GM04503 (cell line): Measurements from ENCODE around the gene CA11.
"Not testable (repeated sequence)": the region's sequence is repeated elsewhere in the genome, so short reads cannot be mapped to it uniquely, and the experiment has no call there.

Experiments
- DNase-seq: peaks from one replicate; pipeline ENCODE4 v3.0.0-alpha.2; 2012; ENCODE audit warnings: low read depth

Gene CA11

DNA sequence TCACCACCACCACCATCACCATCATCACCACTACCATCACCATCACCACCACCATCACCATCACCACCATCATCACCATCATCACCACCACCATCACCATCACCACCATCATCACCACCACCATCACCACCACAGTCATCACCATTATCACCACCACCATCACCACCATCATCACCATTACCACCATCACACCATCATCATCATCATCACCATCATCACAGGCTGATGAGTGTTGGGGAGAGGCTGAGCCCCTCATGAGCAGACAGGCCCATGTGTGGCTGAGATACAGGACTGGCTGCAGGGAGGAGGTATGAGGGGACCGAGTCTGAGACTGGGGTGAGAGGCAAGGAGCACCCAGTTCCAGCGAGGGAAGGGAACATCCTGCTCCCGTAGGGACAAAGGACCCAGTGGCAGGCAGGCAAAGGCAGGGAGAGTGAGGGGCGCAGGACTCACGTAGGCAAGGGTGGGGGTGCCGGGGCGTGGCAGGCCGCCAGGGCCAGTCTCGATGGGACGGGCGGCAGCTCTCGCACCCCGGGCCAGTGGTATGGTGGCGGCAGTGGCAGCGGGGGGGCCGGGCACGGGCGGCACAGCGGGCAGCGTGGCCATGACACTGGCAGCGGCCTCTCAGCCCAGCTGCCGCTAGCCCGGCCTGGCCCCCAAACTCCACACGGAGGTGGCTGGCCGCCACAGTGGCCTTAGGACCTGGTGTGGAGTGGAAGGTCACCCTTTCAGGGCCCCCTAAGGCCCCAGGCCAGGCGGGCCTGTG lies 24.1 kb upstream of the CA11 start:
- no peak for DNase-seq

DNA sequence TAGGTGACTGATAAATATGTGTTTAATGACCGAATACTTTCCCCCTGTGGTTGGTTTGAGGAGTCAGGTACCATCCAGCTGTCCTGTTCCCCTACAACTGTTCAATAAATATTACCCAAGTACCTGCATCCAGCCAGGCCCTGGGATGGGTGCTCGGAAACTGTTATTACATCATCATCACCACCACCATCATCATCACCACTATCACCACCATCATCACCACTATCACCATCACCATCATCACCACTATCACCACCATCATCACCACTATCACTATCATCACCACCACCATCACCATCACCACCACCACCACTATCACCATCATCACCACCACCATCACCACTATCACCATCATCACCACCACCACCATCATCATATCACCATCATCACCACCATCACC lies 22.8 kb upstream of the CA11 start:
- DNase-seq = no peak

DNA sequence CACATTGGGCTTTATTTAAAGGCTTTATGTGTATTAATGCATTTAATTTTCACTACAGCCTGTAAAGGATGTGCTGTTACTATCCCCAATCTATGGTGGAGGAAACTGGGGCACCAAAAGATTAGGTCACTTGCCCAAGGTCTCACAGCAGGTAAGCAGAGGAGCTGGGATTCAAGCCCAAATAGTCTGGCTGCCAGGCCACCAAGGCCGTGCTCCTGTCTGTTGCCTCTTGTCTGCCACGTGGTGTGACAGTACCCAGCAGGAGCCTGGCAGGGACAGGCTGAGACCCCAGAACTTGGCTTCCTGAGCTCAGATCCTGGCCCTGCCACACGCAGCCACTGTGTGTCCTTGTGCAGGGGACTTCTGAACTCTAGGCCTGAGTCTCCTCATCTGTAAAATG lies 22.3 kb upstream of the CA11 start:
- DNase-seq = no peak

DNA sequence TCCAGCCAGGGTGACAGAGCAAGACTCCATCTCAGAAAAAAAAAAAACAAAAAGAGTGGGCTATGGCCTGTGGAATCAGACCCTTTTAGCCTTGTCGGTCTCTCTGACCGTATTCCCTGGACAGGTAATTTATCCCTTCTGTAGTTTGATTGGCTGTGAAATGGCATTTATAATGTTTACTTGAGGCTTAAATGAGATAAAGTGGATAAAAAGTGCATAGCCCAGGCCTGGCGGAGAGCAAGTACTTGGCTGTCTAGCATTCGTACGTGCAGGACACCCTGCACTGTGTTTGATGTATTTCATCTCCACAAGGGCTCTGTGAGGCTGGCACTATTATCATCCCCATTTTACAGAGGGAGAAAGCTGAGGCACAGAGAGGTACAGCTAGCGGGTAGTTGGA lies 19.8 kb upstream of the CA11 start:
- no peak for DNase-seq

DNA sequence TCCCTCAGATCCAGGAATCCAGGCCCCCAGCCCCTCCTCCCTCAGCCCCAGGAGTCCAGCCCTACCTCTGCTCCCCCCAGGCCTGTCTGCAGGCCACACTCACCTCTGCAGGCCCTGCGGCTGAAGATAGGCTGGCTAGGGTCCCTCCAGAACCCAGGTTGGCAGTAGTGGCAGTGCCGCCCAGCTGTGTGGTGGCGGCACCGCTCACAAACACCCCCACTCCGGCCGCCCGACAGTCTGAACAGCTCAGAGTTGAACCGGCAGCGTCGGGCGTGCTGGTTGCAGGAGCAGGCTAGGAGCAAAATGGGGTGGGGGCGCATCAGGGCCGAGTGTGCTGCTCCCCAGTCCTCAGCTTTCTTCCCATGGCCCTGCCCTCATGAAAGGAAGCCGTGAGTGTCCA lies 18.5 kb upstream of the CA11 start:
- no peak for DNase-seq

DNA sequence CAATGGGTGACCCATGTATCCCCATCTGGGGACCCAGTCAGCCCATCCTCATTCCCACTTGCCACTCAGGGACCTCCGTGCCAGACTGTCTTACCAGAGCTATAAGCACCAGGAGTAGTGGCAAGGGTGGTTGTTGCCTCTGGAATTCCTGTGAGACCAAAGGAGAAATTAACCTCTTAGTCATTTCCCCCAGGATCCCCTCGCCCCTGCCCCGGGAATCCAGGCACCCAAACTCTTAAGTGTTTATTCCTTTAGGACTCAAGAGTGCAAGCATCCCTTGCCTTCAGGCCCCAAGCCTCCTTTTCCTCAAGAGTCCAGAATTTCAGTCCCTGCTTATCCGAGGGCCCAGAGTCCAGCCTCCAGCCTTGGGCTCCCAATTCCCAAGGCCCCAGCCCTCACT lies 17.7 kb upstream of the CA11 start:
- DNase-seq = no peak

DNA sequence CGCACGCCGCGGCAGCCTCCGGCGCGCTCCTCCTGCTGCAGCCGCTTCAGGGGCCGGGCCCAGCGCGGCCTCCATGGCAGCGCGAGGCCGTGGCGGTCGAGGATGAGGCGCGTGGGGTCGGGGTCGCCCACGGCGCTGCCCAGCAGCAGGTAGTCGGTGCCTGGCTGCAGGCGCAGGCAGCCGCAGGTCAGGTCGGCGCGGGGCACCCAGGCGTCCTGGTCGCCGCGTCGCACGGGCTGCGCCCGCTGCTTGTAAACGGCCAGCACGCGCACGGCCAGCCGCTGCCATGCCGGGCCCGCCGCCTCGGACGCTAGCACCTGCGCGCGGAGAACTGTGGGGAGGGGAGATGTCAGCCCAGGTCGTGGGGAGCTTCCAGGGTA lies 15.7 kb upstream of the CA11 start:
- no peak for DNase-seq

DNA sequence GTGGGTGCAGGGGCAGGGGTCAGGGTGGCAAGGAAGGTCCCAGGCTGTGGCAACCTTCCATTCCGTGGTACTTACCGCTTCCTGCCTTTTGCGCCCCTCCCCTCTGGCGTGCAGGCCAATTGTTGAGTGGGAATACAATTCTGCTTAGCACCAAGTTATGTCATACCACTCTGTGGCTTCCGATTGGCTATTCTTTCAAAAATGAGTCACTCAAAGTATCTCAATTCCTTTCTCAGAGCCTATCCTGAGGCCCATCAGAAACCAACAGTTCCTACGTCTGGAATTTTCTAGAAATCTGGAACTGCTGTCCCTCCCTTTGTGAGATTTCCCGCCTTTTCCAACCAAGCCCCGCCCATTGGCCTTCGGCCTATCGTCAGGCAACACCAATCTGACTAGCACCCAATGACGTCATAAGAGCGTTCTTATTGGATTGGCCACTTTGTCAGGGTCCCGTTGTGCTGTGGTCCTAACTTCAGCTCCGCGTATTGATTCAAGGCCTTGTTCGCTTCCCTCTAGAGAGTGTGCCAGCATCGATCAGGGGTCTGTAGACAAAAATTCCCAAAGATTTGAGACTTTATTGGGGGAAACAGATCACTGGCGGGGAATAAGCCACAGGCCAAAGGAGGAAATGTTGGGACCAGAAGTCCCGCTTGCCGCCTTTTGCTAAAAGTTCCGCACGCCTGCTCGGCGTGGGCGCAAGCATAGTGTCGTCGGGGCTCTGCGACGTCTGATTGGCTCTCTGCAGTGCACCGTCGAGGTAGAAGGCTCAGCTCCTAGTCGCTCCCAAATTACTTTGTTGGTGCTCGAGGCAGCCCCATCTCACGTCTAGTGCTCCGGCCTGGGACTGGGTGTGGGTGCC lies 15.1 kb upstream of the CA11 start:
- DNase-seq = peak; percentile 61

DNA sequence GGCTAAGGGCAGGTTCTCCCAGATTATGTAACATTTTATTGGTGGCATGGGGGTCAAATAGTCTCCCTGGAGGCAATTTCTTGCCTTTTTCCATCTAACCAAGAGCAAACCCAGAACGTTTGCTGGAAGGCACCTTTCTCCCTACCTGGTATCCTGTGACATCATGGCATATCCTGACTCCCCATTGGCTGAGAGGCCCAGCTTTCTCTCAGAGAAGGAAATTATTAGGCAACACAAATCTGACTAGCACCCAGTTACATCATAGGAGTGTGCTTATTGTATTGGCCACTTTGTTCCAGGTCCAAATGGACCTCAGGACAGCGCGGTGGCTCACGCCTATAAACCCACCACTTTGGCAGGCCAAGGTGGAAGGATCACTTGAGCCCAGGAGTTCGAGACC lies 13.8 kb upstream of the CA11 start:
- no peak for DNase-seq

DNA sequence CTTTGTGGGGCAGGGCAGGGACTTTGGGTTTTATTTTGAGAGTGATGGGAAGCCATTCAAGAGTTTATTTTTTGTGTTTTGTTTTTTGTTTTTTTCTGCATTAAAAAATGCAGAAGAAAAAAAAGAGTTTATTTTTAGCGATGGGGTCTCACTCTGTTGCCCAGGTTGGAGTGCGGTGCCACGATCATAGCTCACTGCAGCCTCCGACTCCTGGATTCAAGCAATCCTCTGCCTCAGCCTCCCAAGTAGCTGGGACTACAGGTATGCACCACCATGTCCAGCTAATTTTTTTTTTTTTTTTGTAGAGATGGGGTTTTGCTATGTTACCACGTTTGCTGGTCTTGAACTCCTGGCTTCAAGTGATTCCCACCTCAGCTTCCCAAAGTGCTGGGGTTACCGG lies 12.5 kb upstream of the CA11 start:
- no peak for DNase-seq

DNA sequence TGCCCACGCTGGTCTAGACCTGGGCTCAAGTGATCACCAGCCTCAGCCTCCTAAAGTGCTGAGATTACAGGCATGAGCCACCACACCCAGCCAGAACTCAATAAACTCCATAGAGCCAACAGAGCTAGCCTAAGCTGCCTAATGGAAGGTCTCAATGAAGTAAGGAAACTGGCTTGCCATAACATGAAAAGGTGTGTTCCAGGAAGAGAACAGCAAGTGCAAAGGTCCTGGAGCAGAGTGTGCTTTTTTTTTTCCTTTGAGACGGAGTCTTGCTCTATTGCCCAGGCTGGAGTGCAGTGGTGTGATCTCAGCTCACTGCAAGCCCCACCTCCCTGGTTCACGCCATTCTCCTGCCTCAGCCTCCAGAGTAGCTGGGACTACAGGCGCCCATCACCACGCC lies 11.8 kb upstream of the CA11 start:
- DNase-seq = not testable (repeated sequence)

DNA sequence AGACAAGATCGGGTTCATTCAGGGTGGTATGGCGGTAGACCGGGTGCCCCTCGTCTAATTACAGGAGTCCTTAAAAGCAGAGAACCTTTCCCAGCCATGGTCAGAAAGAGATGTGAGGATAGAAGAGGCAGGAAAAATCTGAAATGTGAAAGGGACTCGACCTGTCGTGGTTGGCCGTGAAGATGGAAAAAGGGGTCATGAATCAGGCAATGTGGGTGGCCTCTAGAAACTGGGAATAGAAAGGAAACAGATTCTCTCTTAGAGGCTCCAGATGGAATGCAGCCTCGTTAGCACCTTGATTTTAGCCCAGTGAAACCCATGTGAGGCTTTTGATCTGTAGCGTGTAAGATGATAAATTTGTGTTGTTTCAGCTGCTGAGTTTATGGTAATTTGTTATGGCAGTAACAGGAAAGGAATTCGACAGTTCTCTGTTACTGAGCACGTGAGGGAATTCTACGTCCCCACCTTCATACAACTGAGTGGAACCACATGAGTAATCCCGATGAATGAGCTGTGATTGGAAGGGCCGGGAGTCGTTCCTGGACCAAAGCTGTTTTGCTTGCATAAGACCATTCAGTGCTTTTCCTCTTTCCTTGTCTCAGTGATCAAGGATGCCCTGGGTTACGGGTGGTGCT lies 11.0 kb upstream of the CA11 start:
- peak; percentile 93 for DNase-seq

DNA sequence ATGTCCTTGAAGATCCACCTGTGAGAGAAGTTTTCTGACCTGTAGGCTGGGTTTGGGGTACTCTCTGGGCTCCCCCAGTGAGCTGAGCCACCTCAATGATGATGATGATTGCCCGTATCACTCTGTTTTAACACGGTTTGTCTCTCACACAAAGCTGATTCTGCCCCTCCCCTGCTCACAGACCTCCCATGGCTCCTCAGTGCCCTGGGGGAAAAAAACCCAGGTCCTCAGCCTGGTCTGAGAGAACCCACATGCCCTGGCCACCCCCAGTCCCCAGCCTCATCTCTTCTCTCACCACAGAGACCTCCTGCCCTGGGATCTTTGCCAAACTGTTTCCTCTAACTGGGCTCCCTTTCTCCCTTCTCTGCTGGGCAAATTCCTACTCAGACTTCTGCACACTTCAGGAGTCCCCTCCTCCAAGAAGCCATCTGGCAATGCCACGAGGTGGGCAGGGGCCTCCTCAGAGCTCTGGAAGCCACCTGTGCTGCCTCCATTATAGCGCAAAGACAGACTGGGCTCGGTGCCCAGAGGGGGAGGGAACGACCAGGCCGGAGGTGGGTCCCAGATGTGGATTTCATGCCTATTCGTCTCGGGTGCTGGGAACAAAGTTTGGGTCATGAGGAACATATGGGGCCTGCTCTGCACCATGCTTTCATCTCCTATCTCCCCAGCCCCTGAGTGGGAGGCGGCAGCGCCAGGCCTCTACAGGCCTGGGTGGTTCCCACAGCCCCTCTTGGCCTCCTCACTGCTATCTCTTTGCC lies 8.5 kb upstream of the CA11 start:
- DNase-seq = no peak

DNA sequence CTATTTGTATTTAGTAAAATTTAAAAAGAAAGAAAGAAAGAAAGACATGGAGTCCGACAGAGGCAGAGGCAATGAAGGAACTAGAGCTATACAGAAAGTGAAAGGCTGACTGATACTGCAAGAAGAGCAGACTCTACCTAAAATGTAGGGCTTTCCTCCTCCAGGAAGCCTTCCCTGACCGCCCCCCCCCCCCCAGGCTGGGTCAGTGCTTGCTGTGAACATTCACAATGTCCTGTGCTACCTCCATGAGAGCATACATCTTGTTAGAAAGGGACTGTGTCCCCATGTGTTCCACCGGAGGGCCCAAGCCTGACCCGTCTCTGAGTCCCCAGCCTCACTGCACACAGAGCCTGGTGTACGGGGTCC lies 5.7 kb upstream of the CA11 start:
- DNase-seq = no peak

DNA sequence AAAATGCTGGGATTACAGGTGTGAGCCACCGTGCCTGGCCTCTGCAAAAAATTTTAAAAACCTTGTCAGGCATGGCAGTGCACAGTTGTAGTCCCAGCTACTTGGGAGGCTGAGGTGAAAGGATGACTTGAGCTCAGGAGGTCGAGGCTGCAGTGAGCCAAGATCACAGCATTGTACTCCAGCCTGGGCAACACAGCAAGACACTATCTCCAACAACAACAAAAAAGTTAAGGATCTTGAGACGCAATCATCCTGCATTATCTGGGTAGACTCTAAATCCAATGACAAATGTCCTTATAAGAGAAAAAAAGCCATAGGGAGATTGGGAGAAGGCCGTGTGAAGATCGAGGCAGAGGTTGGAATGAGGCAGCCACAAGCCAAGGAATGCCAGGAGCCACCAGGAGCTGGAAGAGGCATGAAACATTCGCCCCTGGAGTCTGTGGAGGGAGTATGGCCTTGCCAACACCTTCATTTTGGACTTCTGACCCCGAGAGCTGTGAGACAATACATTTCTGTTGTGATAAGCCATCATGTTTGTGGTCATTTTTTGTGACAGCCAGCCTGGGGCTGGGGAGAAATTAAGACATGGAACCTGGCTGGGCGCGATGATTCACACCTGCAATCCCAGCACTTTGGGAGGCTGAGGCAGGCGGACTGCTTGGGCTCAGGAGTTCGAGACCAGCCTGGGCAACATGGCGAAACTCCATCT lies 5.1 kb upstream of the CA11 start:
- no peak for DNase-seq

DNA sequence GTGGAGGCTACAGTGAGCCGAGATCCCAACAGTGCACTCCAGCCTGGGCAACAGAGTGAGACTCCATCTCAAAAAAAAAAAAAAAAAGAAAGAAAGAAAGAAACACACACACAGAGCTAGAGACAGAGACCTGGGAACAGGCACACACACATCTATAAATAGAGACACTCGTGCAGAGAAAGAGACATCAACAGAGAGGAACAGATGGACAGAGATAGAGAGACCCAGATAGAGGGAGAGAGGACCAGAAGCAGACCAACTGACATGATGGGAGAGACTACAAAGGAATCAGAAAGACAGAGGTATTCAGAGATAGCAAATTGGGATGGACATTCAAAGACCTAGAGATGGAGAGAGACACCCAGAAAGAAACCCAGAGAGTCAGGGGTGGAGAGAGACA lies 2.1 kb upstream of the CA11 start:
- DNase-seq = no peak

DNA sequence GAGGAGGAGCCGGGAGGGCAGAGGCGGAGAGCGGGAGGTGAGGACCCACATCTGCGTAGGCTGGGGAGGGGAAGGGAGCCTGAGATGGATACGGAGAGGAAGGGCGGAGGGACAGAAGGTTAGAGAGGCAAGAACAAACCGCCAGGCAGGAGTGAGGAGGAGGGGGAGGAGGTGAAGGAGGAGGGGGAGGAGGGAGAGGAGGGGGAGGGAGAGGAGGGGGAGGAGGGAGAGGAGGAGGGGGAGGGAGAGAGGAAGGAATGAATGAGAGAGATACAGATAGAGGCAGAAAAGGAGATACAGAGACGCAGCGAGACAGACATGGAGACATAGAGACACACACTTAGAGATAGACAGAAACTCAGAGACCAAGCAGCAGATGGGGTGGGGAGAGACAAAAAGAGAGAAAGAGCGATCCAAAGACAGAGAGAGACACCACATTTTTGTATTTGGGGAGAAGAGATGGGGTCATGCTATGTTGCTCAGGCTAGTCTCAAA lies 782 bp upstream of the CA11 start:
- DNase-seq = no peak

DNA sequence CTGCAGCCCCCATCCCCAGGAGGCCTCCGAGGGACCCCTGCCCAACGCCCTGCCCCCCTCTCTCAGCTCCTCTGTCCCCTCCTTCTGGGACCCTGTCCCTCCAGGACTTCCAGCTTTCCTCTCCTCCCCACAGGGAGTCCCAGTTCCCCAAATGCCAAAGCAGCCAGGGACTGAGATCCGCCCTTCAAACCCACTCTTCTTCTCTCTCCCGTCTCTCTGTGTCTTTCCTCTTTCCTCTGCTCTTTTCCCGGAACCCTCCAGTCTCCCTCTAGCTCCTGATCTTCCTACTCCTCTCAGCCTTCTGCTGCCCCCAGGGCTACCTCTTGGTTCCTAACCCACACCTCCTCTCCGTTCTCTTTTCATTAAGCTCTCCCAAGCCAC lies 377 bp downstream of the CA11 start:
- DNase-seq = no peak

DNA sequence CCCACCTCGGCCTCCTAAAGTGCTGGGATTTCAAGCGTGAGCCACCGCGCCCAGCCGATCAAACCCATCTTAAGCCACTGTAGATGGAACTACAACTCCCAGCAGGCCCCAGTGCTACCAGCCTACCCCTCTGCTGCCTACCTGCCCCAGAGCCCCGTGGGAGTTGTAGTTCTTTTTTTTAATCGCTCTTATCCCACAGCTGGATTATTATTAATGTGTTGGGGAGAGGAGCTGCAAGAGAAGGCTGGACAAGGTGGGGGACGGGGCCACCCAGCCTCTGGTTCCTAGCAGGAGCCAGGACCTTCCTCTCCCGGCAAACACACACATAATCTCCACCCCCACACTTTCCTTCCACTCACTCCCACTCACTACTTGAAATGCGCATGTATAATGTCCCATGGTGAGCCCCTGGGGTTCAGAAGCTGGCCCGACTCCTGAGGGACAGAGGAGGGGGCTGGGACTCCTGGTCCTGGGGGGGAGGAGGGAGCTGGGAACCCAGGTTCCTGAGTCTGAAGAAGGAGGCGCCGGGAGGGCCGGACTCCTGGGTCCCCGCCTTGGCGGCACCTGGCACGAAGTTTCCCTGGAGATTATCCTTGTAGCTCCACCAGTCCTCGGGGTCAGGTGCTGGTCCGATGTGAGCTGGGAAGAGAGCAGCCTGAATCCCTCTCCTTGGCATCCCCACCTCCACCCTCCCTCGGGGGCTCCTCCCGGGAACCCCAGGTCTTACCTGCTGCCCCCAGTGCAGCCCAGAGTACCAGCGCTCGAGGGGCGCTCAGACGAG lies 958 bp downstream of the CA11 start:
- no peak for DNase-seq

DNA sequence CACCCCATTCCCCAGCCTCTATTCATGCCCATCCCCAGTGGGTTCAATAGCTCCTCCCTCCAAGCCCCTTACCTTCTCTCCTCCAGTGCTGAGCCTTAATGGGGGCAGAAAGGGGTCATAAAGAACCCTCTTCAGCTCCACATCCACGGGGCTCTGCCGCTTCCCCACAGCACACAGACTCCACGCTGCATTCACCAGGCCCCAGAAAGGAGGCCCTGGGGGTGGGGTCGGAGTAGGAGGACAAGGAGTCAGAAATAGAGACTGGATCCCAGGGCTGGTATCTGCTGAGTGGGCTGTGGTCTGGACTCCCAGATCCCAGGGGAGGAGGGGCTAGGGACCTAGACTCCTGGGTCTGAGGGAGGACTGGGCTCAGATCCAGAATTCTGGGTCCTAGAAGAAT lies 1.6 kb downstream of the CA11 start:
- DNase-seq = no peak

DNA sequence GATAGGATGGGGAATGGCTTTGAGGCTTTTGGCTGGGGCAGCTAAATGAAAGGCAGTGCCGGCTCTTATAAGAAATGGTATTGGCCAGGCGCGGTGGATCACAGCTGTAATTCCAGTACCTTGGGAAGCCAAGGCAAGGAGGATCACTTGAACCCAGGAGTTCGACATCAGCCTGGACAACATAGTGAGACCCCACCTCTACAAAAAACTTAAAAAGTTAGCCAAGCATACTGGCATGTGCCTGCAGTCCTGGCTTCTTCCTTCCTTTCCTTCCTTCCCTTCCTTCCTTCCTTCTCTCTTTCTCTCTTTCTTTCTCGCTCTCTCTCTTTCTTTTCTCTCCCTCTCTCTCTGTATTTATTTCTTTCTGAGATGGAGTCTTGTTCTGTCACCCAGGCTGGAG lies 3.1 kb downstream of the CA11 start:
- no peak for DNase-seq
